Activated T-cell treated with anti-CD3 and anti-CD28 coated beads, Interleukin-2, amount 50 U/mL, for 1 hour (primary cell): ENCODE measurements around the gene ATG4C.
"Not testable (repeated sequence)": the region's sequence is repeated elsewhere in the genome, so short reads cannot be mapped to it uniquely, and the experiment has no call there.

Experiments used
- DNase-seq: peaks from one replicate; pipeline ENCODE4 v3.0.0-alpha.2; 2020

The ATG4C gene, protein sequence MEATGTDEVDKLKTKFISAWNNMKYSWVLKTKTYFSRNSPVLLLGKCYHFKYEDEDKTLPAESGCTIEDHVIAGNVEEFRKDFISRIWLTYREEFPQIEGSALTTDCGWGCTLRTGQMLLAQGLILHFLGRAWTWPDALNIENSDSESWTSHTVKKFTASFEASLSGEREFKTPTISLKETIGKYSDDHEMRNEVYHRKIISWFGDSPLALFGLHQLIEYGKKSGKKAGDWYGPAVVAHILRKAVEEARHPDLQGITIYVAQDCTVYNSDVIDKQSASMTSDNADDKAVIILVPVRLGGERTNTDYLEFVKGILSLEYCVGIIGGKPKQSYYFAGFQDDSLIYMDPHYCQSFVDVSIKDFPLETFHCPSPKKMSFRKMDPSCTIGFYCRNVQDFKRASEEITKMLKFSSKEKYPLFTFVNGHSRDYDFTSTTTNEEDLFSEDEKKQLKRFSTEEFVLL

DNA sequence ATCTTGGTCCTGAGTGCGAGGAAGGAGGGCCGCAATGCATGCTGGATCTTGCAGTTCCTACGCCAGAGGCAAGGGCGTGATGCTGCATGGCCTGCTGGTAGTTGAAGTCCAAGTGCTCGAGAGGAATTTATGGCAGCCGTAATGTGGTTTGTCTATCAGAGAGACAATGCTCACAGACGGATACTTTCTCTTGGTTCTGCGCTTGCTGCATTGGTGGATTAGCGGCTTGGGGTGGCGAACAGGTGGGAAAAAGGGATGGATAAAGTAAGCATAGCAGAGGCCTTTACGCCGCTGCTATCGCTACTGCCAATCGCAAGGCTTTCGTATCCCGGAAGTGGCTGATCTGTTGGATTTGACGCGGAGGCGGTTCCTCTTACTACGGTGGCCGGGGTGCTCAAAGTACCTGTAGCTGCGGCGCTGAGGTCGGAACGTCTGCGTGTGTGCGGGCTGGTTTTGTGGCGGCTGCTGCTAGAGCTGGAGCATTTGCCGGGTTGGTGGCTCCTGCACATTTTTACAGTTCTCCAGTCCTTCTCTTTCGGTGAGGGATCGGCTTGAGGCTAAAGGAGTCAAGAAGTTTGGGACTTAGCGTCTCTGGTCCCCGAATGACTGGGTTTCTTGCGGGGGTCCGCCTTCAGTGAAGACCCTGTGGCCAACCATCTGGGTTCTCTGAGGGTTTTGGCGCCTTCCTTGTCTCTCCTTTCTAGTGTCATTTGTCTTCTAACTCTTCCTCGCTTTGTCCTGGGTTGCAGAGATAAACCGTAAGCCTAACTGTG lies at the start of gene ATG4C:
TSS of gene ATG4C (plus strand) at position 397 of the 773 bp plus-strand sequence. CDS start 19,655 bp downstream, outside the sequence.
- DNase-seq: peak; percentile 87

DNA sequence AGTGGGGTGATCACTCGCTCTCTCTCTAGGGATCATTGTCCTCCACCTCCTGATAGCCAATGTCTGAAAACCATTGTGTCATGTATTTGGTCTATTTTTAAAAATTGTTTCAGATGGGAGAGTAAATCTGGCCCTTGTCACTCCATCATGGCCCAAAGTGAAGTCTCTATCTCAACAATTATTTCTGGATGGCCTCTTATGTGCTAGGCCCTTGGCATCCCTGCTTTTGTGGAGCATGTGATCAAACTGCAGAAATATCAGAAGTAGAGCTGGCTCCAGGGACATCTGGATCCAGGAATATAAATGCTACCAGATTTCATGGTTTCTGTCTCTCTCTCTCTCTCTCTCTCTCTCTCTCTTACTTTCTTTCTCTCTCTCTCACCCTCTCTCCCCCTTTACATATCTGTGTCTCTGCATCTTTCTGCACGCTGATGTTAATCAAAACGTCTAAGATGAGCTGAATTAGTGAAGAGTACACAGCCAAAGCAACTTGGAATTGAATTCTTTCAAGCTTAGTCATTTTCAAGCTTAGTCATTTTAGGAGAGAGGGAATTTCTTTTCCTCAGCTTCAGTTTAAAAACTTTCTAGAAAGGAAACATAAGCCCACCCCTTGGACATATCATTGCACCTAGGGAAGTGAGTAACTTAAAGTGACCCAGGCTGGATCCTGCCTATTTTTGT lies 48.3 kb upstream of the ATG4C start:
- DNase-seq: no peak

DNA sequence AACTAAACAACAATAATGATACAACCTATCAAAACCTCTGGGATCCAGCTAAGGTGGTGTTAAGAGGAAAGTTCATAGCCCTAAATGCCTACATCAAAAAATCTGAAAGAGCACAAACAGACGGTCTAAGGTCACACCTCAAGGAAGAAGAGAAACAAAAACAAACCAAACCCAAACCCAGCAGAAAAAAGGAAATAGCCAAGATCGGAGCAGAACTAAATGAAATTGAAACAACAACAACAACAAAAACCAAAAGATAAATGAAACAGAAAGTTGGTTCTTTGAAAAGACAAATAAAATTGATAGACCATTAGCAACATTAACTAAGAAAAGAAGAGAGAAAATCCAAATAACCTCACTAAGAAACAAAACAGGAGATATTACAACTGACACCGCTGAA lies 43.2 kb upstream of the ATG4C start:
- DNase-seq: not testable (repeated sequence)

DNA sequence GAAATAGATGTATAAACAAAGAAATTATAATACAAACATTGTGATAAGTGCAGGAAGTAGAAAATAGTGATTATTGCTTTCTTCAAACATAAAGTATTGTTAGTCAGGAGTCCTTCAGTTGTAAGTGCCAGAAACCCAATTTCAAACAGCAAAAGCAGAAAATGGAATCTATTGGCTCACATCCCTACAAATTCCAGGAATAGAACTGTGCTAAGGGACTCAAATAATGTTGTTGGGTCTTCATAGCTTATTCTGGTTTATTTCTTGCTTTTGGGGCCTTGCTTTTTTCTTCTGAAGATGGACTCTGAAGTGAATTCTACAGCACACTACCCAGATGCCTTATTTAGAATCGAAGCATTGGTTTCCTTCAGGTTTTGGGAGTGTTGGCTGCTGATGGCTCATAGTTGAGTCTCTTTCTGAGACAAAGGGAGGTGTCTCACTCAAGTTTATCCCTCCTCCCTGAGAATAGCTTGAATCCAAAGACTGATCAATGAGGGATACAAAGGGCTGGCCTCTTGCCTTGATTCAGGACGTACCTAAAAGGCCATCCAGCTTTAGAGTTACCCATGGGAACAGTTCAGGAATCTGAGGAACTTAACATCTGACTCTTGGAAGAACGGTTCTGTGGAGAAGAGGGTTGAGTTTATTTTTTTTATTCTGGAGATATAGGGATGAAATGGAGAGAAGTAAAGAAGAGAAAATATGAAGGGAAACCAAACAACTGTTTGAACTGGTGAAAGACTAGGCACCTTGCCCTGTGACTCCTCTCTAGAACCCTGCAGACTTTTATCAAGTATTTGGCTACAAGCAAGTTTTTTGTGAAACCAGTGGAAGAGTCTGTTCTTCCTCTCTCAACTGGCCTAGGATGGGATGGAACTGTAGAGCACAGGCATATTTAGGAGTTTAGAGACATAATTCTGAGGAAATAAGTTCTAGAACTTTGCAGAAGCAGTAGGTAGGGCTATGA lies 39.0 kb upstream of the ATG4C start:
- no peak for DNase-seq

DNA sequence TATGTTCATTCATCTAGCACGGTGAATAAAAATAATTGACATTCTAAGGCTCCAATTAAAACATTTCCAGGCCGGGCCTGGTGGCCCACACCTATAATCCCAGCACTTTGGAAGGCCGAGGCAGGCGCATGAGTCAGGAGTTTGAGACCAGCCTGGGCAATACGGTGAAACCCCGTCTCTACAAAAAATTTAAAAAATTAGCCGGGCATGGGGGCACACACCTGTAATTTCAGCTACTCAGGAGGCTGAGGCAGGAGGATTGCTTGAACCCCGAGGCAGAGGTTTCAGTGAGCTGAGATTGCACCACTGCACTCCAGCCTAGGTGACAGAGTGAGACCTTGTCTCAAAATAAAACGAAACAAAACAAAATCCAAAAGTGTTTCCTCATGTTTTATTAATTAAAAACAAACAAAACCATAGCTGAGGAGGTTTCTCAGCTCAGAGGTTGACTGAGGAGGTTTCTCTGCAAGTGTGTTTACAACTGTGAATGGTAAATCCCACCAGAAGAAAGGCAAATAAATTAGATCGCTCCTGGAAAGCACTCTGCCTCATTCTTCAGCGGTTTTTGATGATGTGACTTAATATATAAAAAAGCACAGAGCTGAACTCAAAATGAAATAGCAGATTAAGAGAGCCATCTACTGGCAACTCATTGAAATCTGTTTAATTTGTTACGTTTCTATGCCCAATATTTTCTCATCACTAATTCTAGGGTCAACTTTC lies 37.7 kb upstream of the ATG4C start:
- no peak for DNase-seq

DNA sequence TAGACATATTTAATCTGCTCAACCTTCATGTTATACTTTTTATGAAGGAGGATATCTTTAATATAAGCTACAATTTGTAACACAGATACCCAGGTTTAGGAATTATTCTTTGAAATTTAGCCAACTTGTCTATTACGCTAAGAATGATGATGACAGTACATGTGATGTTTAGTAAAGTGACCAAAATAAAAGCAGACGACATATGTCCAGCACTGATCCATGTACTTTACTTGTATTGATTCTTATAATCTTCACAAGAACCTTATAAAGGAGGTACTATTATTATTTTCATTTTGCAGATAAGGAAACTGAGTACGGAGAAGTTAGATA lies 37.2 kb upstream of the ATG4C start:
- DNase-seq: no peak

DNA sequence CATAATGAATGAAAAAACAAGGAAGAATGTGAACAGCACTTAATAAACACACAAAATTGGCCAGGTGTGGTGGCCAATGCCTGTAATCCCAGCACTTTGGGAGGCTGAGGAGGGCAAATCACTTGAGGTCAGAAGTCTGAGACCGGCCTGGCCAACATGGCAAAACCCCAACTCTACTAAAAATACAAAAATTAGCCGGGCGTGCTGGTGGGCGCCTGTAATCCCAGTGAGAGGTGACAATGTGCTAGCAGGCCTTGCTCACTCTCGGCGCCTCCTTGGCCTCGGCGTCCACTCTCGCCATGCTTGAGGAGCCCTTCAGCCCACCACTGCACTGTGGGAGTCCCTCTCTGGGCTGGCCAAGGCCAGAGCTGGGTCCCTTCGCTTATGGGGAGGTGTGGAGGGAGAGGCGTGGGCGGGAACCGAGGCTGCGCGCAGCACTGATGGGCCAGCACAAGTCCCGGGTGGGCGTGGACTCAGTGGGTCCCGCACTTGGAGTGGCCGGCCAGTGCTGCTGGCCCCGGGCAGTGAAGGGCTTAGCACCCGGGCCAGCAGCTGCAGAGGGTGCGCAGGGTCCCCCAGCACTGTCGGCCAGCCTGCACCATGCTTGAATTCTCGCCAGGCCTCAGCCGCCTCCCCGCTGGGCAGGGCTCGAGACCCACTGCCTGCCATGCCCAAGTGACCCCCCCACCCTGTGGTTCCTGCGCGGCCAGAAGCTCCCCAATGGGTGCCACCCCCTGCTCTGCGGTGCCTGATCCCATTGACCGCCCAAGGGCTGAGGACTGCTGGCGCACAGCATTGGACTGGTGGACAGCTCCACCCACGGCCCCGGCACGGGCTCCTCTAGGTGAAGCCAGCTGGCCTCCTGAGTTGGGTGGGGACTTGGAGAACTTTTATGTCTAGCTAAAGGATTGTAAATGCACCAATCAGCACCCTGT lies 30.6 kb upstream of the ATG4C start:
- DNase-seq: no peak

DNA sequence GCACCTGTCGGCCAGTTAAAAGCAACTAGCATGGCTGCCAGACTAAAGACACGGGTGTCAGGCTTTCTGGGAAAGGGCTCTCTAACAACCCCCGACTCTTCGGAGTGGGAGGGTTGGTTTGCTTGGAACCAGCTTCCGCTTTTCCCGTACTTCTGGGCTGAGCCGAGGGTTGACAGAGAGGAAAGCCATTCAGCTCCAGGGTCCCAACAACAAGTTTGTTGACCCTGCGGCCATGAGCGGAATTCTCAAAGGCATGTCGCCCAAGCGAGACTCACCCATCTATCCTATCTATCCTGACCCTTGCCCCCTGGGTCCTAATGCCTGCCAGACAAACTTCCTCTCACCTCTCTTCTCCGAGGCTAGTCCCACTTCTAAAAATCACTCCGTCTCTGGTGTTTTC lies 29.0 kb upstream of the ATG4C start:
- DNase-seq: not testable (repeated sequence)

DNA sequence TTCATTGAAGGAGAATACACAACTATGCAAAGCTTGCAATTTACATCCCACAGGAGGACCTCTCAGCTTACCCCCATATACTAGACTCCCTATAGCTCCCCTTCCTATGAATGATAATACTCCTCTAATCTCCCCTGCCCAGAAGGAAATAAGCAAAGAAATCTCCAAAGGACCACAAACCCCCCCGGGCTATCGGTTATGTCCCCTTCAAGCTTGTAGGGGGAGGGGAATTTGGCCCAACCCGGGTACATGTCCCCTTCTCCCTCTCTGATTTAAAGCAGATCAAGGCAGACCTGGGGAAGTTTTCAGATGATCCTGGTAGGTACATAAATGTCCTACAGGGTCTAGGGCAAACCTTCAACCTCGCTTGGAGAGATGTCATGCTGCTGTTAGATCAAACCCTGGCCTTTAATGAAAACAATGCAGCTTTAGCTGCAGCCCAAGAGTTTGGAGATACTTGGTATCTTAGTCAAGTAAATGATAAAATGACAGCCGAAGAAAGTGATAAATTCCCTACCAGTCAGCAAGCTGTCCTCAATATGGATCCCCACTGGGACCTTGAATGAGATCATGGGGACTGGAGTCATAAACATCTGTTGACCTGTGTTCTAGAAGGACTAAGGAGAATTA lies 27.6 kb upstream of the ATG4C start:
- not testable (repeated sequence) for DNase-seq

DNA sequence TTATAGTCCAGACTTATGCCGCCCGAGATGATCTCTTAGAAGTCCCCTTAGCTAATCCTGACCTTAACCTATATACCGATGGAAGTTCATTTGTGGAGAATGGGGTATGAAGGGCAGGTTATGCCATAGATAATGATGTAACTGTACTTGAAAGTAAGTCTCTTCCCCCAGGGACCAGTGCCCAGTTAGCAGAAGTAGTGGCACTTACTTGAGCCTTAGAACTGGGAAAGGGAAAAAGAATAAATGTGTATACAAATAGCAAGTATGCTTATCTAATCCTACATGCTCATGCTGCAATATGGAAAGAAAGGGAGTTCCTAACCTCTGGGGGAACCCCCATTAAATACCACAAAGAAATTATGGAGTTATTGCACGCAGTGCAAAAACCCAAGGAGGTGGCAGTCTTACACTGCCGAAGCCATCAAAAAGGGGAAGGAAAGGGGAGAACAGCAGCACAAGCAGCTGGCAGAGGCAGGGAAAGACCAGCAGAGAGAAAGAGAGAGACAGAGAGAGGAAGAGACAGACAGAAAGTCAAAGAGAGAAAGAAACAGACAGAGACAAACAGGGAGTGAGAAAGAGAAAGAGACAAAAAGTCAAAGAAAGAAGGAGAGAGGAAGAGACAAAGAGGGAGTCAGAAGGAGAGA lies 24.6 kb upstream of the ATG4C start:
- not testable (repeated sequence) for DNase-seq

DNA sequence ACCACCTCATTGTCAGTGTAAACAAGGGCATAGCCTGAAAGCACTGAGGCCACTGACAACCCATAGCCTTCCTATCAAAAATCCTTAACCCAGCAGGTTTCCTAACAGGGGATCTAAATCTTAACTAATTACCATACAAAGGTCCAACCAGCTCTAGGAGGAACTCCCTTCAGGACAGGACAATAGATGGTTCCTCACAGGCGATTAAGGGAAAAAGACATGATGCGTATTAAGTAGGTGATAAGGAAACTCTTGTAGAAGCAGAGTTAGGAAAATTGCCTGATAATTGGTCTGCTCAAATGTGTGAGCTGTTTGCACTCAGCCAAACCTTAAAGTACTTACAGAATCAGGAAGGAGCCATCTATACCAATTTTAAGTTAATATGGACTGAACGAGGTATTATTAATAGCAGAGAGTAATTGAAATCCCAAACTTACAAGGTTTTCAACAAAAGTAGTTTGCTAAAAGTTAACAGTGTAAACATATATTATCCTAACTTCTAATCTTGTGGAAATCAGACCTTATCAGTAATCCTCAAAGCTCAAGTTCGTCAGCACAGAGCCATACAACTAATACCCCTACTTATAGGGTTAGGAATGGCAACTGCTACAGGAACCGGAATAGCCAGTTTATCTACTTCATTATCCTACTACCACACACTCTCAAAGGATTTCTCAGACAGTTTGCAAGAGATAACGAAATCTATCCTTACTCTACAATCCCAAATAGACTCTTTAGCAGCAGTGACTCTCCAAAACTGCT lies 23.7 kb upstream of the ATG4C start:
- not testable (repeated sequence) for DNase-seq

DNA sequence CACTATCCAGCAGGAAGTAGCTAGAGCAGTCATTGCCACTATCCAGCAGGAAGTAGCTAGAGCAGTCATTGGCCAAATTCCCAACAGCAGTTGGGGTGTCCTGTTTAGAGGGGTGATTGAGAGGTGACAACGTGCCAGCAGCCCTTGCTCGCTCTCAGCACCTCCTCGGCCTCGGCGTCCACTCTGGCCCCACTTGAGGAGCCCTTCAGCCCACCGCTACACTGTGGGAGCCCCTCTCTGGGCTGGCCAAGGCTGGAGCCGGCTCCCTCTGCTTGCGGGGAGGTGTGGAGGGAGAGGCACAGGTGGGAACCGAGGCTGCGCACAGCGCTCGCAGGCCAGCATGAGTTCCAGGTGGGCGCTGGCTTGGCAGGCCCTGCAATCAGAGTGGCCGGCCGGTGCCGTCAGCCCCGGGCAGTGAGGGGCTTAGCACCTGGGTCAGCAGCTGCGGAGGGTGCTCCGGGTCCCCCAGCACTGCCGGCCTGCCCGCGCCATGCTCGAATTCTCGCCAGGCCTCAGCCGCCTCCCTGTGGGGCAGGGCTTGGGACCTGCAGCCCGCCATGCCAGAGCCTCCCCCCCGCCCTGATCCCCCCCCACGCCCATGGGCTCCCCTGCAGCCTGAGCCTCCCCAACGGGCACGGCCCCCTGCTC lies 22.6 kb upstream of the ATG4C start:
- not testable (repeated sequence) for DNase-seq

DNA sequence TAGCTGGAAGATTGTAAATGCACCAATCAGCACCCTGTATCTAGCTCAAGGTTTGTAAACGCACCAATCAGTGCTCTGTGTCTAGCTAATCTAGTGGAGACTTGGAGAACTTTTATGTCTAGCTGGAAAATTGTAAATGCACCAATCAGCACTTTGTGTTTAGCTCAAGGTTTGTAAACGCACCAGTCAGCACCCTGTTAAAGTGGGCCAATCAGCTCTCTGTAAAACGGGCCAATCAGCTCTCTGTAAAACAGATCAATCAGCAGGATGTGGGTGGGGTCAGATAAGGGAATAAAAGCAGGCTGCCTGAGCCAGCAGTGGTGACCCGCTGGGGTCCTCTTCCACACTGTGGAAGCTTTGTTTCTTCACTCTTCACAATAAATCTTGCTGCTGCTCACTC lies 21.9 kb upstream of the ATG4C start:
- DNase-seq: not testable (repeated sequence)

DNA sequence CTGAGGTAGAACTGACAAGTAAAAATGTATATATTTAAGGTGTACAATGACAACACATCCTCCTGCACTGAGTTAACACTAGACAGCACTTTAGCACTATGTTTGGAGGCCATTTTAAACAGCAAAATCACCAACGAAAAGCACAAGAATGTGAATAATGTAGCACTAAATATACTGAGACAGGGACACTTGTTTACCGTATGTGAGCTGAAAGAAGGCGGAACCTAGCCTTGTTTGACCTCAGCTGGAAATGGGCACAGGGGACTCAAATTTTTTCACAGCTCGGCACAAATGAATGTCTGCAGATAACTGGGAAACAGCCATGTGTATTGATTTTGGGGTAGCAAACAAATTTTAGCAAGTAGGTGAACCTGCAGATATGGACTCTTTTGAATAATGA lies 18.0 kb upstream of the ATG4C start:
- DNase-seq: no peak

DNA sequence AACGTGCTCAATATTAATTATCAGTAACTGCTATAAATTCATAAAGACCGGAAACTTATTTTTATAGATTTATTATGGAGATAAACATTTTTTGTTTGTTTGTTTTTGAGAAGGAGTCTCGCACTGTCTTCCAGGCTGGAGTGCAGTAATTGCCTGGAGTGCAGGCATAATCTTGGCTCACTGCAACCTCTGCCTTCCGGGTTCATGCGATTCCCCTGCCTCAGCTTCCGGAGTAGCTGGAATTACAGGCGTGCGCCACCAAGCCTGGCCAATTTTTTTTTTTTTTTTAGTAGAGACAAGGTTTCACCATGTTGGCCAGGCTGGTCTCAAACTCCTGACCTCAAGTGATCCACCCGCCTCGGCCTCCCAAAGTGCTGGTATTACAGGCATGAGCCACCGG lies 15.4 kb upstream of the ATG4C start:
- not testable (repeated sequence) for DNase-seq

DNA sequence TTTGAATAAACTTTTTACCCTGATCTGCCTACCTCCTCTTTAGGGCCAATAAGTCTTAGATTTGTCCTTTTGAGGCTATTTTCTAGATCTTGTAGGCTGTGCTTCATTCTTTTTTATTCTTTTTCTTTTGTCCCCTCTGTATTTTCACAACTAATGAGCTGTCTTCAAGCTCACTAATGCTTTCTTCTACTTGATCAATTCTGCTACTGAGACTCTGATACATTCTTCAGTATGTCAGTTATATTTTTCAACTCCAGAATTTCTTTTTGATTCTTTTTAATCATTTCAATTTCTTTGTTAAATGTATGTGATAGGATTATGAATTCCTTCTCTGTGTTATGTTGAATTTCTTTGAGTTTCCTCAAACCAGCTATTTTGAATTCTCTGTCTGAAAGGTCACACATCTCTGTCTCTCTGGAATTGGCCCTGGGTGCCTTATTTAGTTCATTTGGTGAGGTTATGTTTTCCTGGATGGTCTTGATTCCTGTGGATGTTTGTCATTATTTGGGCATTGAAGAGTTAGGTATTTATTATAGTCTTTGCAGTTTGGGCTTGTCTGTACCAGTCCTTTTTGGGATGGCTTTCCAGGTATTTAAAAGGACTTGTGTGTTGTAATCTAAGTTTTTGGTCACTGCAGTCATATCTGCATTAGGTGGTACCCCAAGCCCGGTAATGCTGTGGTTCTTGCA lies 11.2 kb upstream of the ATG4C start:
- no peak for DNase-seq

DNA sequence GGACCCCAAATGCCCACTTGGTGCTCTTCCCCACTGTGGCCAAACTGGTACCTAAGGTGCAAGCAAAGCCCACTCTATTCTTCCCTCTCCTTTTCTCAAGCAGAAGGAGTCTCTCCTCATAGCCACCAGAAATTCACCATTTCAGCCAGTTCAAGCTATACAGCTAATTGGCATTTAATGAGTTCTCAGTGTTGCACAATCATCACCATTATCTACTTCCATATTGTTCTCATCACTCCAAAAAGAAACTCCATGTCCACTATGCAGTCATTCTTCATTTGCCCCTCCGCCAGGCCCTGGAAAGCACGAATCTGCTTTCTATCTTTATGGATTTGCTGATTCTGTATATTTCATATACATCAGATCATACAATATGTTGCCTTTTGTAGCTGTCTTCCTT lies 9.9 kb upstream of the ATG4C start:
- no peak for DNase-seq
